SK-N-SH treated with all-trans-retinoic acid at 6 μM for 48 hours (cell line): ENCODE results near the gene VCP.

Experiments used
- ARNTL ChIP-seq: fragments of 450-650 bp; formaldehyde crosslinking; IDR thresholded peaks from 2 replicates; pipeline ENCODE4 v1.5.0; 2020; ENCODE audit warnings: low read depth, mild to moderate bottlenecking, moderate library complexity, borderline replicate concordance
- CSDC2 ChIP-seq: fragments of 250-450 bp; sonication (Bioruptor Pico); IDR thresholded peaks from 2 replicates; pipeline ENCODE4 v1.5.0; 2020; ENCODE audit warnings: mild to moderate bottlenecking, moderate library complexity
- GLIS3 ChIP-seq: fragments of 250-450 bp; sonication (Bioruptor Pico); IDR thresholded peaks from 2 replicates; pipeline ENCODE4 v1.5.0; 2020; ENCODE audit warnings: mild to moderate bottlenecking, moderate library complexity
- ISL1 ChIP-seq: fragments of 250-450 bp; sonication (Bioruptor Pico); IDR thresholded peaks from 2 replicates; pipeline ENCODE4 v2.1.2; 2022; ENCODE audit warnings: mild to moderate bottlenecking, moderate library complexity
- OSR1 ChIP-seq: fragments of 250-450 bp; sonication (Bioruptor Pico); IDR thresholded peaks from 2 replicates; pipeline ENCODE4 v1.8.0; 2022; ENCODE audit warnings: moderate library complexity, mild to moderate bottlenecking, inconsistent platforms
- RARB ChIP-seq: fragments of 250-450 bp; sonication (Bioruptor Pico); IDR thresholded peaks from 2 replicates; pipeline ENCODE4 v1.8.0; 2021; ENCODE audit warnings: mild to moderate bottlenecking, moderate library complexity
- TOX ChIP-seq: fragments of 250-450 bp; sonication (Bioruptor Pico); IDR thresholded peaks from 2 replicates; pipeline ENCODE4 v1.8.0; 2021; ENCODE audit warnings: mild to moderate bottlenecking, moderate library complexity, borderline replicate concordance
- ZNF70 ChIP-seq: fragments of 450-650 bp; formaldehyde crosslinking; IDR thresholded peaks from 2 replicates; pipeline ENCODE4 v1.5.0; 2020; ENCODE audit warnings: mild to moderate bottlenecking, moderate library complexity
- TF ChIP-seq, protein P1 (sequence below): fragments of 250-450 bp; sonication (Bioruptor Pico); IDR thresholded peaks from 2 replicates; pipeline ENCODE4 v1.8.0; 2020; ENCODE audit warnings: mild to moderate bottlenecking, moderate library complexity, borderline replicate concordance

DNA sequence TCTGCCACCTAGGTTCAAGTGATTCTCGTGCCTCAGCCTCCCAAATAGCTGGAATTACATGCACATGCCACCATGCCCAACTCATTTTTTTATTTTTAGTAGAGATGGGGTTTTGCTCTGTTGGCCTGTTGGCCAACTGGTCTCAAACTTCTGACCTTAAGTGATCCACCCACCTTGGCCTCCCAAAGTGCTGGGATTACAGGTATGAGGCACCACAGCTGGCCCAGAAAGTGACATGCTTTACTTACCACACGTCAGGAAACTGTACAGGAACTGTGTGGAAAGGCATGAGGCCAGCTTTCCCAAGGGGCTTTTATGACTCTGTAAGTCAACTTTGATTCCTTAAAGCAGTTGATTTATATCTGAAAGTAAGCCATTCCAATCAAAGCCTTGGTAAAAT, 57.9 kb downstream of the VCP start:
- TF ChIP-seq, protein P1, sequence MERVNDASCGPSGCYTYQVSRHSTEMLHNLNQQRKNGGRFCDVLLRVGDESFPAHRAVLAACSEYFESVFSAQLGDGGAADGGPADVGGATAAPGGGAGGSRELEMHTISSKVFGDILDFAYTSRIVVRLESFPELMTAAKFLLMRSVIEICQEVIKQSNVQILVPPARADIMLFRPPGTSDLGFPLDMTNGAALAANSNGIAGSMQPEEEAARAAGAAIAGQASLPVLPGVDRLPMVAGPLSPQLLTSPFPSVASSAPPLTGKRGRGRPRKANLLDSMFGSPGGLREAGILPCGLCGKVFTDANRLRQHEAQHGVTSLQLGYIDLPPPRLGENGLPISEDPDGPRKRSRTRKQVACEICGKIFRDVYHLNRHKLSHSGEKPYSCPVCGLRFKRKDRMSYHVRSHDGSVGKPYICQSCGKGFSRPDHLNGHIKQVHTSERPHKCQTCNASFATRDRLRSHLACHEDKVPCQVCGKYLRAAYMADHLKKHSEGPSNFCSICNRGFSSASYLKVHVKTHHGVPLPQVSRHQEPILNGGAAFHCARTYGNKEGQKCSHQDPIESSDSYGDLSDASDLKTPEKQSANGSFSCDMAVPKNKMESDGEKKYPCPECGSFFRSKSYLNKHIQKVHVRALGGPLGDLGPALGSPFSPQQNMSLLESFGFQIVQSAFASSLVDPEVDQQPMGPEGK (CRISPR knock-in tag) = no peak
- TF ChIP-seq OSR1 (CRISPR knock-in tag) (no peak), CSDC2 (CRISPR knock-in tag) (no peak), ARNTL (CRISPR knock-in tag) (no peak), RARB (no peak), GLIS3 (CRISPR knock-in tag) (no peak), ZNF70 (CRISPR knock-in tag) (no peak), TOX (CRISPR knock-in tag) (no peak), ISL1 (CRISPR knock-in tag) (no peak)
